Activated CD4-positive, alpha-beta T cell treated with anti-CD3 and anti-CD28 coated beads for 36 hours (primary cell): ENCODE measurements around the gene MPDZ. TPM values are rescaled to one million over a fixed set of nuclear protein-coding genes. Genes with fewer than 3 reads are reported as not detected.

Experiments
- ATAC-seq: fragments of 200-7000 bp; cut with Tn5 transposase; one replicate; pipeline ENCODE4 v1.10.0; 2021; ENCODE audit warnings: mild to moderate bottlenecking, moderate library complexity
- CTCF ChIA-PET: fragments of 350-600 bp; sonication (Branson Sonifier 250); formaldehyde crosslinking; loops from one replicate; lab custom pipeline; 2021; ENCODE audit warnings: antibody characterized with exemption; lab: Charles Lee
- POLR2A ChIA-PET: fragments of 350-600 bp; sonication (Branson Sonifier 250); formaldehyde crosslinking; loops from one replicate; lab custom pipeline; 2021; ENCODE audit warnings: antibody characterized with exemption, inconsistent platforms; lab: Charles Lee
- DNase-seq: peaks from one replicate; pipeline ENCODE4 v3.0.0-alpha.2; 2020
- H3K27ac Mint-ChIP-seq: one replicate; pipeline ENCODE4 v1.8.0; 2021; ENCODE audit warnings: mixed read lengths
- H3K27me3 Mint-ChIP-seq: one replicate; pipeline ENCODE4 v1.8.0; 2021; ENCODE audit warnings: mixed read lengths
- H3K36me3 Mint-ChIP-seq: one replicate; pipeline ENCODE4 v1.8.0; 2021; ENCODE audit warnings: low read depth, mixed read lengths
- H3K4me1 Mint-ChIP-seq: one replicate; pipeline ENCODE4 v1.8.0; 2021; ENCODE audit warnings: mixed read lengths
- H3K4me3 Mint-ChIP-seq: one replicate; pipeline ENCODE4 v1.8.0; 2021; ENCODE audit warnings: mild to moderate bottlenecking, moderate library complexity, mixed read lengths
- H3K9me3 Mint-ChIP-seq: one replicate; pipeline ENCODE4 v1.8.0; 2021; ENCODE audit warnings: low read depth, mixed read lengths
- intact Hi-C, 2 experiments: fragments of 100-400 bp; cut with DNase I in 1 of 2; cut with micrococcal nuclease in 1 of 2; formaldehyde crosslinking; loops; one replicate each; pipeline versions ENCODE4 v1.14.2 to v1.15.1; 2022 to 2024; cut with DNase I, micrococcal nuclease
- total RNA-seq, 2 experiments: library from RNA; stranded (reverse); gene quantifications; one replicate each; pipeline ENCODE4 v1.2.3, GENCODE V29; 2021

The MPDZ gene
- total RNA-seq, 2 experiments from 2014 or later: not detected

DNA sequence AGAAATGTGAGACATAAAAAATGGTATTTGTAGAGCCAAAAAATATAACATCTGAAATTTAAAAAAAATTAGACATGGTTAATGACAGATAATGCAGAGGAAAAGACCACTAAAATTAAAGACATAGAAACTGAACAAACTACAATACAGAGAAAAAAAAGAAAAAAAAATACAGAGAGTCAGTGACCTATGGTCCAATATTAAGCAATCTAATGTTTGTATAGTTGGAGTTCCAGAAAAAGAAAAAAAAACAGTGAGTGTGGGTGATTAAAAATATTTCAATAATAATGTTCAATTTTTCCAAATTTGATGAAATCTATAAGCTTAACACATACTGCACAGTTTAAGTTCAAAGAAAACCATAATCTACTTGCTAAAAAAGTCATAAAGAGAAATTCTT lies 207.6 kb downstream of the MPDZ start:
- DNase-seq: no peak
- Mint-ChIP-seq H3K27ac (no peak overlapping the region), H3K9me3 (peaks cover 4% of the 10 kb centered on the region), H3K36me3 (no peaks in the 10 kb centered on the region), H3K27me3 (no peaks in the 10 kb centered on the region), H3K4me3 (no peak overlapping the region), H3K4me1 (no peaks in the 10 kb centered on the region)
- ChIA-PET POLR2A (no interaction called here), CTCF (no interaction called here)
- intact Hi-C loops: no loop called here
- no peak for ATAC-seq

DNA sequence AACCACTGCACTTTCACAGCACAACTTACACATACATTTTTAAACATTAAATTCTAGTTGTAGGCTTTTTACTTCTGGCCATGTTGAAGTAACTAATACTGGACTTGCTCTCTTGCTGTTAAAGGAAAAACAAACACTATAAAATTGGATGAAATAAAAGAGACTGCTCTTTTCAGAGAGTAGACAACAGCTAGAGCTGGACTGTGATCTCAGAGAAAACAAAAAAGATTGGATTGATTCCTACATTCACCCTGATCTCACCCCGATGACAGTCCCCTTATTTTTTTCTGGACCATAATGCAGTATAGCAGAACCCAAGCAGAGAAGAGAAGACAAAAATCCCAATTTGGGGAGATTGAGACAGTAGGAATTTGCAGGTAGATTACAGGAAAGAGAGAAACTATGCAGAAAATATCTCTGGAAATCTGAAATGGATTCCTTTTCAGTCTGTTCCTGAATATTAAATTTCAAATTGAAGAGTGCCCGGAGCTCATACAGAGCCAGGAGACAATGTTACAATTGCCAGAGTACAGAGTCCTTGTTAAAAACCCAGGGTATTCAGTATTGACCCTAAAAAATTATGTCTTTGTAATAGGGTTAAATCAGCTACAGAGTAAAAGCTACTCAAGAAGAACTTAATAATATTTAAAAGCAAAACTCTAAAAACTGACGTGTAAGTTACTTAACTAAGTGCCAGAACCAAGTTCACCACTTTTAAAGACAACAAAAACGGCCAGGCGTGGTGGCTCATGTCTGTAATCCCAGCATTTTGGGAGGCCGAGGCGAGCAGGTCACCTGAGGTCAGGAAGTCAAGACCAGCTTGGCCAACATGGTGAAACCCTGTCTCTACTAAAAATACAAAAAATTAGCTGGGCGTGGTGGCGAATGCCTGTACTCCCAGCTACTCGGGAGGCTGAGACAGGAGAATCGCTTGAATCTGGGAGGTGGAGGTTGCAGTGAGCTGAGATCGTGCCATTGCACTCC lies 208.6 kb downstream of the MPDZ start:
- Mint-ChIP-seq H3K27ac (no peak overlapping the region), H3K9me3 (peaks cover 4% of the 10 kb centered on the region), H3K4me3 (no peak overlapping the region), H3K36me3 (no peaks in the 10 kb centered on the region), H3K4me1 (no peaks in the 10 kb centered on the region), H3K27me3 (no peaks in the 10 kb centered on the region)
- CTCF ChIA-PET: no interaction called here
- POLR2A ChIA-PET: no interaction called here
- ATAC-seq (no peak), DNase-seq (no peak)
- intact Hi-C loops: no loop called here

DNA sequence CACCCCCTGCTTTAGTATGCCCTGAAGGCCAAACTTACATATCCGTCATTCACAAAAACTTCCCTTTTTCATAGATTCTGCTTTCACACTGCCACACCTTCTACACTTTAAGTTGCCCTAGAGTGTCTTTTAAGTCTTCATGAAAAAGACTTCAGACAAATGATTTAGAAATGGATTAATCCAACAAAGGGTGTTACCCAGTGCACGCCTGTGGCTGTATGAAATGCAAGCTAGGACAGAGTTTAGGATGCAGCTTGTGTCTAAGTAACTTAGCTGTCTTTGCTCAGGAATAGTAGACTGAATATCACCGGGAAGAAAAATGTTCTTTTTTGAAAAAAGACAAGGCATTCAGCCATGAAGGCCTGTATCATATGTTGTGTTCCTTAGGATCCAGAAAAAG lies 210.0 kb downstream of the MPDZ start:
- H3K4me3 Mint-ChIP-seq: no peak overlapping the region
- ChIA-PET CTCF (no interaction called here), POLR2A (no interaction called here)
- H3K27me3 Mint-ChIP-seq: no peaks in the 10 kb centered on the region
- ATAC-seq: no peak
- intact Hi-C loops: no loop called here
- no peak for DNase-seq
- no peaks in the 10 kb centered on the region for H3K36me3 Mint-ChIP-seq
- H3K27ac Mint-ChIP-seq: no peak overlapping the region
- H3K9me3 Mint-ChIP-seq: peaks cover 6% of the 10 kb centered on the region
- H3K4me1 Mint-ChIP-seq: no peaks in the 10 kb centered on the region

DNA sequence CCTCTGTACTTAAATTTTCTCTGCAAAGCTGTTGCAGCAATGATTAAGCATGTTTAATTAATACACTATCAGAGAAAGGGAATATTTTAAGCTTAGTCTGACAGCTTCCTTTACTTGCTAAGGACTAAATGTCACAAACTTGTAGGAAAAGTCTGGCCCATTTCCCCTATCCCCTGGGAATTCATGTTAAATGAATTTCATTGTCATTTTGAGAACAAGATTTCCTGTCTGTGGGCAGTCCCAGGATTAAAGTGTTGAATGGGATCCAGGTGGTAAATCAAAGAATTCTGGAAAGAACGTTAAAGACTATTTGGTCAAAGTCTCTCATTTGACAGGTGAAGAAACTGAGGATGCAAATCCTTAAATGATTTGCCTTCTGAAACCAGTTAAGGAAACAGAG lies 214.8 kb downstream of the MPDZ start:
- Mint-ChIP-seq H3K27ac (no peak overlapping the region), H3K27me3 (no peaks in the 10 kb centered on the region), H3K4me1 (no peaks in the 10 kb centered on the region), H3K9me3 (peaks cover 4% of the 10 kb centered on the region), H3K36me3 (no peaks in the 10 kb centered on the region), H3K4me3 (no peak overlapping the region)
- CTCF ChIA-PET: no interaction called here
- intact Hi-C loops: no loop called here
- ATAC-seq (no peak), DNase-seq (no peak)
- POLR2A ChIA-PET: interaction anchor here (0.6 kb wide), 1 partner anchor 15 kb away, joined by 3 read pairs; no protein-coding TSS in a partner anchor

DNA sequence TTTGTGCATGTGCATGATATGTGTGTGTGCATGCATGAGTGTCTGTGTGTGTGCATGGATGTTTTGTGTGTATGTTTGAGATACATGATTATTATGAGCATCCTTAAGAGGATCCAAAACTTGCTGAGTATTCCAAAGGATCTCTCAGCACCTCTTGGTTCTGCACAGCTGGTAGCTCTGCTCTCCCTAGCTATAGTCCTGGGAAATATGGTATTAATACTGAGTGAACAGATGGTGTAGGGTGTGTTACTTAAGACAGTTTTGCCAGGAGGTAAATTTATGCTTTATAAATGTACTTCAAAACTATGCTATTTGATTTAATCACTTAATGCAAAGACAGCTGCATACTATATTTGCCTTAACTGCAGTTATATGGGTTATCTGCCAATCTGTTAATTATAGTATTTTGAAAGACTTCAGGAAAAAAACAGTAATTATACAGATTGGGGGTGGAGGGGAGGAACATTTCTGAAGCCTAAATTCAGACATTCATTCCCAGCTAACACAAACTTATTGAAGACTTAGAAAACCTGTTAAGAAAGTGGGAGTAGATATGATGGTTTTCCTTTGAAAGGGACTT lies 215.5 kb downstream of the MPDZ start:
- intact Hi-C loops: no loop called here
- Mint-ChIP-seq H3K36me3 (no peaks in the 10 kb centered on the region), H3K27ac (no peak overlapping the region), H3K4me1 (no peaks in the 10 kb centered on the region), H3K4me3 (no peak overlapping the region), H3K9me3 (peaks cover 4% of the 10 kb centered on the region), H3K27me3 (no peaks in the 10 kb centered on the region)
- ATAC-seq (no peak), DNase-seq (no peak)
- CTCF ChIA-PET: no interaction called here
- POLR2A ChIA-PET: interaction anchor here (0.6 kb wide), 1 partner anchor 16 kb away, joined by 3 read pairs; no protein-coding TSS in a partner anchor

DNA sequence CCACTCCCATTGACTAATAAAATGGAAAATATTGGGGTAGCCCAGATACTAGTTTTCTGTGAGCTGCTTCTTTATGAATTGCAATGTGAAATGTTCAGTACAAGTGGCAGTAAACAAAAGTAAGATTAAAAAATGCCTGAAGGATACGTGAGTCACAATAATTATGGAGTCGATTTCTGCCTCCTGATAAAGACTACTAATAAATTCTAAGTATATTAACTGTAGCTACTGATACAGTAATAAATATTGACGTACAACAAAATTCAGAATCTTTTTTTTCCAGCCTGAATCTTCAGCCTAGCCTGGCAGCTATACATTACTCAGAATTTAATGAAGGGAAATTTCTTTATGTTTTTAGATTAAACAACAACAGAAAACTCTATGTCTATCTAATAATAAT lies 218.1 kb downstream of the MPDZ start:
- Mint-ChIP-seq H3K27ac (no peak overlapping the region), H3K9me3 (peaks cover 7% of the 10 kb centered on the region), H3K4me3 (no peak overlapping the region), H3K27me3 (no peaks in the 10 kb centered on the region), H3K4me1 (no peaks in the 10 kb centered on the region), H3K36me3 (no peaks in the 10 kb centered on the region)
- ChIA-PET POLR2A (no interaction called here), CTCF (no interaction called here)
- intact Hi-C loops: no loop called here
- ATAC-seq (no peak), DNase-seq (no peak)
